Sigmoid colon (tissue), 4 donors: Measurements from ENCODE around the gene TAC4.

Experiments
- EP300 ChIP-seq, 4 donors: sonication (generic); formaldehyde crosslinking; IDR thresholded peaks; one replicate each; pipeline ENCODE4 v1.6.1; 2017; ENCODE audit warnings: antibody characterized with exemption in 4 of 4
- POLR2A ChIP-seq, 2 donors: fragments of 450-650 bp; IDR thresholded peaks; one replicate each; pipeline ENCODE4 v1.6.1; 2016; ENCODE audit warnings: antibody characterized with exemption in 2 of 2, mild to moderate bottlenecking in 2 of 2, moderate library complexity in 2 of 2
- POLR2AphosphoS5 ChIP-seq, 4 donors: sonication (generic); formaldehyde crosslinking; IDR thresholded peaks; one replicate each; pipeline ENCODE4 v1.6.1; 2017; ENCODE audit warnings: antibody characterized with exemption in 4 of 4
- TF ChIP-seq, protein P1 (sequence below), 4 experiments: fragments of 450-650 bp in 3 of 4; fragments of 200-600 bp in 1 of 4; IDR thresholded peaks; one replicate each; pipeline ENCODE4 v1.5.1; 2016 to 2019; ENCODE audit warnings: antibody characterized with exemption in 4 of 4, mild to moderate bottlenecking in 3 of 4, moderate library complexity in 2 of 4

DNA sequence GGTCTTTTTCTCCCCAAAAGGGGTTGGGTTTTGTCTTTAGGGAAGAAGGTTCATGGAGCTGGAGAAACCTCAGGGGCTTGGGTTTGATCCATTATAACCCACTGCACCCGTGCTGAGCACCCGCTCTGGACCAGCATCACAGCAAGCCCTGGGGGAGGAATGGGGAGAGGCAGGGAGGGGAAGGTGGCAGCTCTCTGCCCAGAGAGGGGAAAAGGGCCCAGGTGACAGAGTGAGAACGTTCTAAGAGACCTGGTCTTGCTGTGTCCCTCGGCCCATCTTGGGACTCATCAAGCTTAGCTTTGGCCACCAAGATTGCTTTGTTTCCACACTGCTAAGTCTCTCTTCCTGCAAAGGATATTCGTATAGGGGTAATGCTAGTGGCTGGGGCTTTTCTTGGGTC, 38.2 kb upstream of the TAC4 start:
- TF ChIP-seq, protein P1, sequence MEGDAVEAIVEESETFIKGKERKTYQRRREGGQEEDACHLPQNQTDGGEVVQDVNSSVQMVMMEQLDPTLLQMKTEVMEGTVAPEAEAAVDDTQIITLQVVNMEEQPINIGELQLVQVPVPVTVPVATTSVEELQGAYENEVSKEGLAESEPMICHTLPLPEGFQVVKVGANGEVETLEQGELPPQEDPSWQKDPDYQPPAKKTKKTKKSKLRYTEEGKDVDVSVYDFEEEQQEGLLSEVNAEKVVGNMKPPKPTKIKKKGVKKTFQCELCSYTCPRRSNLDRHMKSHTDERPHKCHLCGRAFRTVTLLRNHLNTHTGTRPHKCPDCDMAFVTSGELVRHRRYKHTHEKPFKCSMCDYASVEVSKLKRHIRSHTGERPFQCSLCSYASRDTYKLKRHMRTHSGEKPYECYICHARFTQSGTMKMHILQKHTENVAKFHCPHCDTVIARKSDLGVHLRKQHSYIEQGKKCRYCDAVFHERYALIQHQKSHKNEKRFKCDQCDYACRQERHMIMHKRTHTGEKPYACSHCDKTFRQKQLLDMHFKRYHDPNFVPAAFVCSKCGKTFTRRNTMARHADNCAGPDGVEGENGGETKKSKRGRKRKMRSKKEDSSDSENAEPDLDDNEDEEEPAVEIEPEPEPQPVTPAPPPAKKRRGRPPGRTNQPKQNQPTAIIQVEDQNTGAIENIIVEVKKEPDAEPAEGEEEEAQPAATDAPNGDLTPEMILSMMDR (IDR thresholded peaks at IDR 0.05) = no peak
- TF ChIP-seq EP300 (IDR thresholded peaks at IDR 0.05) (no peak), POLR2A (IDR thresholded peaks at IDR 0.05) (no peak), POLR2AphosphoS5 (IDR thresholded peaks at IDR 0.05) (no peak)
